COLO668 (cell line): ENCODE measurements around the gene MSH6.
"Not testable (repeated sequence)": the region's sequence is repeated elsewhere in the genome, so short reads cannot be mapped to it uniquely, and the experiment has no call there.

Source experiments
- DNase-seq: peaks from one replicate; lab custom pipeline; 2025; ENCODE audit not compliant: unreplicated experiment; lab: John Stamatoyannopoulos, UW

MSH6 gene

DNA sequence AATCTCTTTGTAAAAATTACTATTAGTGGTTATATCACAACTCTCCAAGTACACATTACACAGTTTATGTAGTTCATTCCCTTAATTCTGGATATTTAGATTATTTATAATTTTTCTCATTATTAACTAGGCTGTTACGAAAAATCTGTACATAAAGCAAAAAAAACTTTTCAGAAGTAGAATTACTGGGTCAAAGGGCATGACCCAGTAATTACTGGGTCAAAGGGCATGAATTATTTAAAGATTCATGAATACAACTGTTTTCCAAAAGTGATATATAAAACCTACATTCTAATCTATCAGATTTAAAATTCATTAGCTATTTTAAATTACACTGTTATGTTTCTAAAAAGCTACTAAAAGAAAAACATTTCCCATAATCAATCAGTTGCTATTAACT is 55.3 kb downstream of the MSH6 start:
- no peak for DNase-seq

- no peak for DNase-seq
These were observed 55.7 kb downstream of the MSH6 start for GRCh38 chr2:47838686-47839085.

DNA sequence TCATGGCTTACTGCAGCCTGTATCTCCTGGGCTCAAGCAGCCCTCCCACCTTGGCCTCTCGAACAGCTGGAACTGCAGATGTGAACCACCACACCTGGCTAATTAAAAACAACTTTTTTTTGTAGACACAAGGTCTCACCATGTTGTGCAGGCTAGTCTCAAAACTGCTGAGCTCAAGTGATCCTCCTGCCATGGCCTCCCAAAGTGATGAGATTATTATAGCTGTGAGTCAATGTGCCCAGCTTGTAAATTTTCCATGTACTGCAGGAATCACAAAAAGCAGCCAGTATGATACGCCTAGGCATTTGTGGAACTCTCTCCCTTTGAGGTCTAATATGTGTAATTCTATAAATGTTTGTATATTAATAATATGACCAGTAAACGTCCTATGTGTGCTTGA is 59.9 kb downstream of the MSH6 start:
- DNase-seq, result no peak

- no peak for DNase-seq
These were observed 60.5 kb downstream of the MSH6 start for GRCh38 chr2:47843407-47843806.

DNA sequence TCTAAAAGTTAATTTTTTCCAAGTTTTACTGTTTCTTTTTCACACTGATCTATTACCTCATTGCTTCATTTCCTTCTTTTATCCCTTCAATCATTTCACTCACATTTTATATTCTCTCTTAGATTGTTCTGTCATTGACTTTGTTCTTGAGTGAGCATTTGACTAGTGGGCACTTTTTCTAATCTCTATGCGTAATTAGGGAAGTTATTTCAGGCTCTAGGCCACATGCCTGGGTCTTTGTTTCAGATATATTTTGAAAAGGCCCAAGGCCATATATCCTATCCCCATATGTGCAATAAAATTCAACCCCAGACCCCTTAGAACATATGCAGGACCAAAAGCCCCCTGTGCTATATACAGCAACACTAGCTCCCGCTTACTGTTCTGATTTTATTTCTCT is 61.2 kb downstream of the MSH6 start:
- DNase-seq, result no peak

GRCh38 chr2:47849368-47849767 is 66.4 kb downstream of the MSH6 start:
- DNase-seq, result no peak

- no peak for DNase-seq
These were observed 67.3 kb downstream of the MSH6 start for GRCh38 chr2:47850198-47850597.

- not testable (repeated sequence) for DNase-seq
These were observed 70.3 kb downstream of the MSH6 start for GRCh38 chr2:47853067-47853777.
